Osteocyte (in vitro differentiated cells): ENCODE measurements around the gene LIN28A. TPM values are rescaled to one million over a fixed set of nuclear protein-coding genes. Genes with fewer than 3 reads are reported as not detected.

Experiments used
- DNase-seq: peaks from one replicate; pipeline ENCODE4 v3.0.0; 2021; ENCODE audit warnings: mixed read lengths; ENCODE audit not compliant: unreplicated experiment; ENCODE audit errors: extremely low spot score
- H3K27ac Mint-ChIP-seq: one replicate; pipeline ENCODE4 v1.8.0; 2021; ENCODE audit warnings: mild to moderate bottlenecking, mixed read lengths; ENCODE audit not compliant: unreplicated experiment
- H3K27me3 Mint-ChIP-seq: one replicate; pipeline ENCODE4 v1.8.0; 2021; ENCODE audit warnings: mixed read lengths; ENCODE audit not compliant: unreplicated experiment
- H3K36me3 Mint-ChIP-seq: one replicate; pipeline ENCODE4 v1.8.0; 2021; ENCODE audit warnings: mixed read lengths; ENCODE audit not compliant: unreplicated experiment
- H3K4me1 Mint-ChIP-seq: one replicate; pipeline ENCODE4 v1.8.0; 2021; ENCODE audit warnings: mixed read lengths; ENCODE audit not compliant: unreplicated experiment
- H3K4me3 Mint-ChIP-seq: one replicate; pipeline ENCODE4 v1.8.0; 2021; ENCODE audit warnings: mild to moderate bottlenecking, moderate library complexity, mixed read lengths; ENCODE audit not compliant: unreplicated experiment
- H3K9me3 Mint-ChIP-seq: one replicate; pipeline ENCODE4 v1.8.0; 2021; ENCODE audit warnings: mixed read lengths; ENCODE audit not compliant: unreplicated experiment
- total RNA-seq: library from RNA; stranded (reverse); gene quantifications from 2 replicates; pipeline ENCODE4 v1.2.1, GENCODE V29; 2021
- TF ChIP-seq, protein P1 (sequence below): fragments of 200-600 bp; sonication (generic); IDR thresholded peaks from 2 replicates; pipeline ENCODE4 v1.5.0; 2021; ENCODE audit warnings: antibody characterized with exemption, mild to moderate bottlenecking, moderate library complexity

Gene LIN28A
- total RNA-seq, 1 donor from 2014 or later: not detected

DNA sequence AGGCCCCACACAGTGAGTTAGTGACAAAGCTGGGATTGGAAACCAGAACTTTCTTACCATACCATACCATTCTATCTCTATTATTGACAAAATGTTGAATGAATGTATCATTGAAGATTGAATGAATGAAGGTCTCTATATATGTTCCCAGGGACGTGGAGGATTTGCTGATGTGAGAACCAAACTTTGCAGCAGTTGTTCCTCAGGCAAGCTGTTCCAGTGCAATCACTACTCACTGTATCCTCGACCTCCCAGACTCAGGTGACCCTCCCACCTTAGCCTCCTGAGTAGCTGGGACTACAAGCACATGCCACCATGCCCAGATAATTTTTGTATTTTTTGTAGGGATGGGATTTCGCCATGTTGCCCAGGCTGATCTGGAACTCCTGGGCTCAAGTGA is 11.6 kb upstream of the LIN28A start:
- no peaks in the 10 kb centered on the region for H3K4me1 Mint-ChIP-seq

DNA sequence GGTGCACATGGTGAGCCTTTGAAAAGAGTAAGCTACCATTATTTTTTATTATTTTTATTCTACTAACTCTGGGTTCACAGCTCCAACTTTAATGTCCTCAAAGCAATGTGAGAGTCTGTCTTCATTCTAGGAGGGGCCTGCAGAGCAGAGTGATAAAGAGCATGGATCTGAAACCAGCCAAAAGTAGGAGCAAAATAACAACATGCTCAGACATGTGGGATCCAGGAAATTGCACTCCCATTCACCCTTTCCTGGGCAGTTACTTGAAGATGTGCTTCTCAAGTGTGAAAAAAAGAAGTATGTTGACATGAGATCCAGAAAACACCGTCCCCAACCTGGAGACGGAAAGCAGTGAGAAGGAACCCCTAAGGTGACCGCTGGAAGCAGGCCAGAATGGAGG is 8.7 kb upstream of the LIN28A start:
- no peaks in the 10 kb centered on the region for H3K36me3 Mint-ChIP-seq
- H3K27ac Mint-ChIP-seq: no peak overlapping the region
- H3K4me1 Mint-ChIP-seq: peaks cover 3% of the 10 kb centered on the region
- DNase-seq: no peak
- TF ChIP-seq, protein P1, sequence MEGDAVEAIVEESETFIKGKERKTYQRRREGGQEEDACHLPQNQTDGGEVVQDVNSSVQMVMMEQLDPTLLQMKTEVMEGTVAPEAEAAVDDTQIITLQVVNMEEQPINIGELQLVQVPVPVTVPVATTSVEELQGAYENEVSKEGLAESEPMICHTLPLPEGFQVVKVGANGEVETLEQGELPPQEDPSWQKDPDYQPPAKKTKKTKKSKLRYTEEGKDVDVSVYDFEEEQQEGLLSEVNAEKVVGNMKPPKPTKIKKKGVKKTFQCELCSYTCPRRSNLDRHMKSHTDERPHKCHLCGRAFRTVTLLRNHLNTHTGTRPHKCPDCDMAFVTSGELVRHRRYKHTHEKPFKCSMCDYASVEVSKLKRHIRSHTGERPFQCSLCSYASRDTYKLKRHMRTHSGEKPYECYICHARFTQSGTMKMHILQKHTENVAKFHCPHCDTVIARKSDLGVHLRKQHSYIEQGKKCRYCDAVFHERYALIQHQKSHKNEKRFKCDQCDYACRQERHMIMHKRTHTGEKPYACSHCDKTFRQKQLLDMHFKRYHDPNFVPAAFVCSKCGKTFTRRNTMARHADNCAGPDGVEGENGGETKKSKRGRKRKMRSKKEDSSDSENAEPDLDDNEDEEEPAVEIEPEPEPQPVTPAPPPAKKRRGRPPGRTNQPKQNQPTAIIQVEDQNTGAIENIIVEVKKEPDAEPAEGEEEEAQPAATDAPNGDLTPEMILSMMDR: no peak
- no peak overlapping the region for H3K4me3 Mint-ChIP-seq
- peaks cover 3% of the 10 kb centered on the region for H3K27me3 Mint-ChIP-seq
- H3K9me3 Mint-ChIP-seq: no peaks in the 10 kb centered on the region

More for the DNA sequence above, 11.6 kb upstream of the LIN28A start:
- no peak overlapping the region for H3K4me3 Mint-ChIP-seq
- DNase-seq: no peak
- TF ChIP-seq, protein P1: no peak
- no peaks in the 10 kb centered on the region for H3K36me3 Mint-ChIP-seq
- H3K27ac Mint-ChIP-seq: no peak overlapping the region
- H3K27me3 Mint-ChIP-seq: peaks cover 3% of the 10 kb centered on the region
- no peaks in the 10 kb centered on the region for H3K9me3 Mint-ChIP-seq

DNA sequence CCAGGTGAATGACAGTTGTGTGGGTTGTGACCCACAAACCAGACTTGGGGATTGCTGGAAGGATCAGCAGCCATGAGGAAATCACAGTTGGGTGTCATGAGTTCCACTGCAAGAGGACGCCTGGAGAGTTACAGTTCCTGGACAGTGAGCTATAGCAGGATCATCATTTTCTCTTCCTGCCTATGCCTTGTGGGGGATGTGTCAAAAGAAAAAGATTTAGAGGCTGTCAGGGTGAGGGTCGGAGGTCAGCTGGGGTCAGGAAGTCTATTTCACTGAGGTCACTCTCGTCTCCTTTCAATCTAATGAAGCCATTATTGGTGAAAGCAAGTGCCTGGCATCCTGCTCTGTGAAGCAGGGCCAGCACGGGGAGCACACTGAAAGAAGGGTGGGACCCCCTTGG is 7.0 kb upstream of the LIN28A start:
- TF ChIP-seq, protein P1: no peak
- peaks cover 5% of the 10 kb centered on the region for H3K27me3 Mint-ChIP-seq
- peaks cover 4% of the 10 kb centered on the region for H3K4me1 Mint-ChIP-seq
- H3K4me3 Mint-ChIP-seq: no peak overlapping the region
- H3K9me3 Mint-ChIP-seq: no peaks in the 10 kb centered on the region
- H3K36me3 Mint-ChIP-seq: no peaks in the 10 kb centered on the region
- no peak overlapping the region for H3K27ac Mint-ChIP-seq
- no peak for DNase-seq

DNA sequence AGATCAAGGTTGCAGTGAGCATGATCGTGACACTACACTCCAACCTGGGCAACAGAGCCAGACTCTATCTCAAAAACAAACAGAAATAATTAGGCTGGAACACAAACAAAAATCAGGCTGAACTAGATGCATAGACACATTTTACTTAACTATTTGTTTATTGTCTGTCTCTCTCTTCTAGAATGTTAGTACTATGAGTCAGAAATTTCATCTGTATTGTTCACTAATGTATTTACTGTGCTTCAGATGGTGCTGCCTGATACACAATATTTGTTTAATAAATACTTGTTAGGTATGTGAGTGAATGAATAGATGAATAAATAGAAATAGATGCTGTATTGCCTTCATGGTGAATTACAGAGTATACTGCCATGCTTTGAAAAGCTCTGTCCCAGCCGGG is 6.0 kb upstream of the LIN28A start:
- Mint-ChIP-seq H3K4me1 (peaks cover 11% of the 10 kb centered on the region), H3K27ac (no peak overlapping the region), H3K4me3 (no peak overlapping the region), H3K27me3 (peaks cover 11% of the 10 kb centered on the region), H3K36me3 (no peaks in the 10 kb centered on the region), H3K9me3 (no peaks in the 10 kb centered on the region)
- DNase-seq: no peak
- TF ChIP-seq, protein P1: no peak

DNA sequence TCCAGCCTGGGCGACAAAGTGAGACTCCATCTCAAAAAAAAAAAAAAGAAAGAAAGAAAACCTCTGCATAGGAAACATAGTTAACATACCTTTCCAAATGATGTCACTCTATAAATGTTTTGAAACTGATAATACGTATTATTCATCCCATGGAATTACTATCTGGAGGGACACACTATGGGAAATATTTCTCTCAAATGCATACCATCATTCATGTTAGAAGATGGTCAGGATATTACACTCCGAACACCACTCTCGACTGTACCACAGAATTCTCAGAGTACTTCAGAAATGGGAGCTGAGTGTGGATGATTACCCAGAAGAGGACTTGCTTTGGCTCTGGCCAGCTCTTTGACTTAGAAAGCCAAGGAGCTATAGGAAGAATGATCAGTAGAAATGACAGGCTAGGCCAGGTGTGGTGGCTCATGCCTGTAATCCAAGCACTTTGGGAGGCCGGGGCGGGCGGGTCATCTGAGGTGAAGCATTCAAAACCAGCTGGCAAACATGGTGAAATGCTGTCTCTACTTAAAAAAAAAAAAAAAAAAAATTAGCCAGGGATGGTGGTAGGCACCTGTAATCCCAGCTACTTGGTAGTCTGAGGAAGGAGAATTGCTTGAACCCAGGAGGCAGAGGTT is 5.2 kb upstream of the LIN28A start:
- Mint-ChIP-seq H3K27ac (no peak overlapping the region), H3K9me3 (no peaks in the 10 kb centered on the region), H3K36me3 (no peaks in the 10 kb centered on the region), H3K4me3 (no peak overlapping the region), H3K4me1 (peaks cover 12% of the 10 kb centered on the region), H3K27me3 (peaks cover 14% of the 10 kb centered on the region)
- TF ChIP-seq, protein P1: no peak
- no peak for DNase-seq
